AG09319 (cell line): ENCODE results near the gene ADAMTS17.

Experiments
- DNase-seq: peaks from one replicate; pipeline ENCODE4 v3.0.0-alpha.2; 2010; ENCODE audit warnings: low read depth; ENCODE audit errors: extremely low read depth
- CTCF ChIP-seq: IDR thresholded peaks from 2 replicates; pipeline ENCODE4 v1.5.1; 2011; ENCODE audit warnings: low read depth, mild to moderate bottlenecking, inconsistent platforms, low read length, moderate library complexity

ADAMTS17 gene

GRCh38 chr15:99993262-99993661, 348.5 kb downstream of the ADAMTS17 start:
- no peak for TF ChIP-seq CTCF

GRCh38 chr15:99992611-99993231, 349.1 kb downstream of the ADAMTS17 start:
- TF ChIP-seq CTCF = no peak
- no peak for DNase-seq

More at GRCh38 chr15:99993262-99993661, 348.5 kb downstream of the ADAMTS17 start:
- DNase-seq = no peak

GRCh38 chr15:99989095-99989494, 352.7 kb downstream of the ADAMTS17 start:
- DNase-seq = no peak
- no peak for TF ChIP-seq CTCF

GRCh38 chr15:99987701-99988100, 354.1 kb downstream of the ADAMTS17 start:
- no peak for TF ChIP-seq CTCF
- DNase-seq = no peak

GRCh38 chr15:99987119-99987506, 354.7 kb downstream of the ADAMTS17 start:
- DNase-seq = no peak
- TF ChIP-seq CTCF = no peak

GRCh38 chr15:99986297-99987118, 355.3 kb downstream of the ADAMTS17 start:
- TF ChIP-seq CTCF = no peak
- DNase-seq = no peak

- no peak for DNase-seq
- TF ChIP-seq CTCF = no peak
Observed at GRCh38 chr15:99985878-99986277, 355.9 kb downstream of the ADAMTS17 start.
